SKM-1 treated with dmso at 0.1 percent for 144 hours (cell line): ENCODE results near the gene ZNF185.

Source experiments
- DNase-seq: peaks from one replicate; lab custom pipeline; 2025; ENCODE audit not compliant: unreplicated experiment; lab: John Stamatoyannopoulos, UW

ZNF185 gene

DNA sequence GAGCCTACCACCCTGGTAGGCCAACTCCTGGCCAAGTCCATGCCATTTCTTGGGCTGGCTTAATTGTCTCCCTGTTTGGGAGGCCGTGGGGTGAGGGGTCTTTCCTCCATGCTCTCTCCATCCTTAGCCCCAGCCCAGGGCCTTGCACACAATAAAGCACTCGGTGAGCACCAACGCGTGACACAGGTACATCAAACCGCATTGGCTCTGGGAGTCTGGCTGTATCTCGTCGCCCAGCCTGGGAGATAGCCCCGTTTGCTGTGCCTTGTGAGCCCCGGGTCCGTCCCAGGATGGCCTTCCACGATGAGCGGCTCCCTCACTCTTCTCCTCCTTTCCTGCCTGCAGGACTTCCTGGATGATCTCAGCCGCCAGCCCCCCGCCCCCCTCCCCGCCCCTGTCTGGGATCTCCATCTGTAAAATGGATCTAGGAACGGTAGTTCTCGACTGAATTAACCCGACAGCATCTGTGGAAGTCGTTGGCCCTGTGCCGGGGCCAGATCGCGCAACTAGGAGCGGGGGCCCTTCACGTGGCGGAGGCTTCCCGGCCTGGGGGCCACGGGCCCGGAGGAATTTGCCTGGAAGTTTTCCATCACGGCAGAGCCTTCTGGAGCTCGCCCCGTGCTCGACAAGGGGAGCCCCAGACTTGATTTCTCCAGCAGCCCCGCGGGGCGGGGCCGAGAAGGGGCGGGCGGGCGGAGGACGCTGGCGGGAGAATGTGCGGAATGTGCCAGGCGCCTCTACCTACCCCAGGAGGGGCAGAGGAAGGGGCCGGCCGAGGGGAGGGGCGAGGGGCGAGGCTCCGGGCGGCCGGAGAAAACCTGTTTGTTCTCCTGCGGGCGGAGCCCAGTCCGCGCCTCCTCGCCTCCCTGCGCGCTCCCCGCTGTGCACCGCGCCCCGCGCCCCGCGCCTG is at the start of gene ZNF185:
Gene ZNF185, plus strand, starts transcription at position 846 of the 910 bp plus-strand sequence. CDS start 16,423 bp downstream, outside the sequence.
- no peak for DNase-seq

DNA sequence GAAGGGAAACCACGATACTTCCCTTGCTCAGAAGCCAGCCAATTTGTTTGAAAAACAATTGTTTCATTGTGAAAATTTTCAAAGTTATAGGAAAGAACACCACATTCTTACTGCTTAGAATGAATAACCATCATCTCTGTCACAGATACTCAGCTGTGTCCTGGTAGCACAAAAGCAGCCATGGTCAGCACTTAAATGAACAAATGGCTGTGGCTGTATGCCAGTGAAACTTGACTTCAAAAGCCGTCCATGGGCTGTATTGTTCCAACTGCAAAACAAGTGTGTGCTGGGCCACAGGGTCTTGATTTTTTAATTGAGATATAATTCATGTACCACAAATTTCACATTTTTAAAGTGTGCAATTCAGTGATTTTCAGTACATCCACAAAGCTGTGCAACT is 47.4 kb upstream of the ZNF185 start:
- DNase-seq = no peak

DNA sequence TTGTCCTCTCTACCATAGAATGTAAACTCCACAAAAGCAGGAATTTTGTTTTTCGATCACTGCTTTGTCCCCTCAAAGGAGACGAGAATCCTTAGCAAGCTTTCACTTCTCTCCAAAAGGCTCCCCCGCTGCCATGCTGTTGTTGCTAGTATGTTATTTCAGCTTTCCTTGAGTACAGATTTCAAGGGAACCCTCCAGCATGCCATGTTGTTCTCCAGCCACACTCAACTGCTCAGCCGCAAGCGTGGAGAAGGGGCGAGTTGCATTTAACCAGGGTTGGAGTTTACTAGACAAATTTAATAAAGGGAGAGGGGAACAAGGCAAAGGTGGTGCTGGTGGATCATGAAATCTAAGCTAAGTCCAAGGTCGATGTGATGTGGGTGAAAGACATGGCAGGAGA is 43.9 kb upstream of the ZNF185 start:
- DNase-seq = no peak

DNA sequence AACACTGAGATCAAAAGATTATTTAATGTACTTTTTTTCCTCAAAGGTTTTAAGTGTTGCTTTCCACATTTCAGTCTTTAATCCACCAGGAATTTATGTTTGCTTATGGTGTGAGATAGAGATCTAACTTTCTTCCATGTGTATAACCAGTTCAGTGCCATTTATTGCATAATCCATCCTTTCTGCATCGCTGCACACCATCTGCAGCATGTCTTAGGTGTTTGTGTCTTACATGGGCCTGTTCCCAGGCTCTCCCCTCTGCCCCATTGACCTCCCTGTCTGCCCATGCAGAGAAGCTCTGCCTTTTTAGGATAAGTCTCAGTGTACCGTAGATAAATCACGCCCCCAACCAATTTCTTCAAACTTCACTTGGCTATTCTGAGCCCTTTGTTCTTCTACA is 36.8 kb upstream of the ZNF185 start:
- no peak for DNase-seq

DNA sequence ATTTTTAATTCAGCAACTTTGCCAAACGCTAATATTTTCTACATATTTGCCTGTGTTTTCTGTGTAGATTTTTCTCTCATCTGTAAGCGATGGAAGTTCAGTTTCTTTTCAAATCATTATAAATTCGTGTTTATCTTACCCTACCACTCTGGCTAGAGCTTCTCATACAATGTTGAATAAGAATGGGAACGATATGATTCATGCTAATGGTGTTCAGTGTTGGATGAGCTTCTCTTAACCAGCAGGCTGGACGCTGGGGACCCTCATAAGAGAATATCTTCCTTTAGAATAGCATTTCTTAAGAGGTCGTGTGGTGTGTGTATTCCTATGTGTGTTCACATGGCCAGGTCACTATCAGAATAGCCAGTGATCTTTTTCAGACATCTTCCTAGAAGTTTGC is 36.0 kb upstream of the ZNF185 start:
- no peak for DNase-seq

DNA sequence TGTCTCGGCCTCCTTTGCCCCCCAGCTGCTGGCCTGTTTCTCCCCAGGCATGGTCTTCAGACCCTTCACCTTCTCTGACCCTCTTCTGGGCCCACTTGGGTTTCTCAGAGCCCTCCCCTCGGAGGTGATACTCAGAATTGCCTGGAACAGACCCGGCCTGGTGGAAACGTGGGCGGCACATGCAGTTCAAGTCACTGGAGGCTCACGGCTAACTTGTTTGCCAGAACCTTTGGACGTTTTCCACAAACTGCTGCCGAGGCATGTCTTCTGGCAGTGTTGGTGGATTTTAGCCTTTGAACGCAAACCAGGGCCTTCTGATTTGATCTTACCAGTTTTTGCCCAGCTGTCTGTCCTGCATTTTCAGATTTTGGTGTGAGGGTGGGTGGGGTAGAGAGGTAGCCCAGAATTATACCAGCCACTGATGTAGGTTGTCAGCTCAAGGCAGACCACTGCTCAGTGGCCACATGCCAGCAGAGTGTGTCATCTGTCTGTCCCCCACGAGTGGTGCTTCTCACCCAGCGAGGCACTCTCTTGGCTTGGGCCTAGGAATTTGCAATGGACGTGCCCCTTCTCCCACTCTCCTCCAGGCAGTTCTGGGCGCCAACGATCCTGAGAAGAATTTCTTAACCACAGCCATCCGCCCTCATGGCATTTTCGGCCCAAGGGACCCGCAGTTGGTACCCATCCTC is 32.5 kb upstream of the ZNF185 start:
- no peak for DNase-seq

DNA sequence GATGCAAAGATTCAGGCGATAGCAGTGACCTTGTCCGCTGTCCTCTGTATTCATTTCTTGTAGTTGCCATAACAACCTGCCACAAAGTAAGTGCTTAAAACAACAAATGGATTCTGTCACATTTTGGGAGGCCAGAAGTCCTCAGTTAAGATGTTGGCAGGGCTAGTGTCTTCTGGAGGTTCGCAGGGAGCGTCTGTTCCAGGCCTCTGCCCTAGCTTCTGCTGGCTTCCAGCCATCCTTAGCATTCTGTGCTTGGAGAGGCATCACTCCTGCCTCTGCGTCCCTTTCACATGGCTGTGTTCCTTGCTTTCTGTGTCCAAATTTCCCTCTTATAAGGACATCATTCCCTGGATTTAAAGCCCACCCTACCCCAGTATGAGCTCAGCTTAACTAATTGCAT is 31.5 kb upstream of the ZNF185 start:
- no peak for DNase-seq

DNA sequence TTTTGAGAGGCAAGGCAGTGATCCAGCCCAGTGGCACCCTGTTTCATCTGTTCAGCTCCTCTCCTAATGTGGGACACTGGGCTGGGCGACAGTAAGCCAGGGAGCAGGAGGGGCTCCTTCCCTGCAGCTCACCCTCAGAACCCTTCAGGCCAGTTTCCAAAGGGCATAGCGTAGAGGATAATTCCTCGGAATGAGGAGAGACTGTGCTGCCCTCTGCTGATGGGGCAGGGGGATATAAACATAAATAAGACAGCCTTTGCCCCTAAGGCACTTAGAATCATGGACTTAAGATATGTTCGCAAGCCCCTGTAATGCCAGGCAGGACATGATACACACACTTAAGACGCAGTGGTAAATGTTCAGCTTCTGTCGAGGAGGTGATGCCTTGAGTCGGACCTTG is 27.9 kb upstream of the ZNF185 start:
- DNase-seq = no peak

DNA sequence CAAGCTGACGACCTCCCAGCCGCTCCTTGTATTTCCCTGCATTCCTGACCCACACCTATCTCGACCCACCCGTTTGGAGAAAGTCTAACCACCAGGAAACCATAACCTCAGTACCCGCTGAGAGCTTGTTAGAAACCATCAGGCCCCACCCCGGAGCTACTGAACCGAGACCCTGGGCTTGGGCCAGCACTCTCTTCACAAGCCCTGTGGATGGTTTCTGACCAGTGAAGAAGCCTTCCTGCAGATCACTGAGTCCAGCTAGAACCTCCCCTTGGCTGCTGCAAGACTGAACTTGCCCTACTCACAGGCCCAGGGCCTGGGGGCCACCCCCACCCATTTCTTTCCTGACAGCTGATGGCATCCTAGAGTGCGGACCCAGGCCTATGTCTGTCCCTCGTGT is 26.6 kb upstream of the ZNF185 start:
- DNase-seq = no peak

DNA sequence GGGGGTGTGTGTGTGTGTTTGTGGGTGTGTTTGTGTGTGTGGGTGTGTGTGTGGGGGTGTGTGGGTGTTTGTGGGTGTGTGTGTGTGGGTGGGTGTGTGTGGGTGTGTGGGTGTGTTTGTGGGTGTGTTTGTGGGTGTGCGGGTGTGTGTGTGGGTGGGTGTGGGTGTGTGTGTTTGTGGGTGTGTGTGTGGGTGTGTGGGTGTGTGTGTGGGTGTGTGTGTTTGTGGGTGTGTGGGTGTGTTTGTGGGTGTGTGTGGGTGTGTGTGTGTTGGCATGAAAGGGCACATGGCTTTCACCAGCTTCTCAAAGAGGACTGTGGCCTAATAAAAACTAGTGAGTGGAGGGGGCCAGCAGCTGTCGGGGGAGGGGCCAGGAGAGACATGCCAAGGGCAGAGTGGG is 25.3 kb upstream of the ZNF185 start:
- DNase-seq = no peak

DNA sequence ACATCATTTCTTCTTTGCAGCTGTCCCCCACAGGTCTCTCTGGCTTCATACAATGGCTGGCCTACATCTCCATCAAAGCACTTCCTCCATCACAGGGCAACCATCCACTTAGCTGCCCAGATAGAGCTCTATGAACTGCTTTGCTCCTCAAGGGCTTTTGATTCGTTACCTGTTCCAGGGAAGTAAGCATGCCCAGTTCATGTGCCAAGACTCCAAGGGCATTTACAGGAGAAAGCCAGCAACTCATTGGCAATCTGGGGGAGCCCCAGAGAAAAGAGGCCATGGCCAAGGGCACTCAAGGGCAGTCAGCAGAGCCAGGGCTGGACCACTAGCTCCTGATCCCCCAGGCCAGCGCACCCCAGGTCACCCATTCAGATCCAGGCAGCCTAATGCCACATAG is 24.5 kb upstream of the ZNF185 start:
- no peak for DNase-seq

DNA sequence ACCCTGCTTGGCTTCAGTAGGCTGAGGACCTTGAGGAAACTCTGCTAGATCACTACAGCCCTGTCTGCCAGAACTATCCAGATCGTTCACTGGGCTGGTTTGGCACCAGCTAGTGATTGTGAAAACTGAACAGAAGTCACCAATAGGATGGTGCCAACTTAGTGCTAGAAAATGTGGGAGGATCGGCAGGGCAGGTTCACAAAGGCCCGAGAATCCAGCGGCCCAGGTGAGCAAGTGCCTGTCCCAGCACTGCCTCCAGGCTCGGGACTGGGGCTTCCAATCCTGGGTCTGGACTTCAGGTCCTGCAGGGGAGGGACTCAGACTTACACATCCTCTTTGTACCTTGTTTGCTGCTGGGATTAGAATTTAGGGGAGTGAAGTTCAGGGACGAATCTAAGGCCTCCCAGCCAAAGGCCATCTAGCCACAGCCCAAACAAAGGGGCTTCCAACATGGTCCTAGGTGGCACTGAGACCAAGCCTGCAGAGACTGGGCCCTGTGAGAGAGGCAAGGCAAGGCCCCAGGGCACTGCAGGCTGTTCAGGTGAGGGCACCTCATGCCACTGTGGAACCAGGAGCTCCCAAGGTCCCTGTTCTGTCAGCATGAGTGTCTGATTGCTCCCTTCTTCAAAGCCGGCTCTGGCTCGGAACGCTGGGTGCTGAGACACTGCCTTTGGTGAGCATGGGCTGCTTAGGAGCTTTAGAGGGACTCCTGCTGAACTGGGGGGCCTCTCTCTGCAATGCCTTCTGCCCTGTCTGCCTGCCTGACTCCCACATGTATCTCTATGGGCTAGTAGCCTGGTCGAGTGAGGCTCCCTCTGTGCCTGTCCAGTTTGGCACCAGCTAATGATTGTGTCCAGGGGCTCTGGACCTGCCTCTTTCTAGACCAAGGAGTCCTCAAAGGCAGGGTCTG is 20.7 kb upstream of the ZNF185 start:
- no peak for DNase-seq

DNA sequence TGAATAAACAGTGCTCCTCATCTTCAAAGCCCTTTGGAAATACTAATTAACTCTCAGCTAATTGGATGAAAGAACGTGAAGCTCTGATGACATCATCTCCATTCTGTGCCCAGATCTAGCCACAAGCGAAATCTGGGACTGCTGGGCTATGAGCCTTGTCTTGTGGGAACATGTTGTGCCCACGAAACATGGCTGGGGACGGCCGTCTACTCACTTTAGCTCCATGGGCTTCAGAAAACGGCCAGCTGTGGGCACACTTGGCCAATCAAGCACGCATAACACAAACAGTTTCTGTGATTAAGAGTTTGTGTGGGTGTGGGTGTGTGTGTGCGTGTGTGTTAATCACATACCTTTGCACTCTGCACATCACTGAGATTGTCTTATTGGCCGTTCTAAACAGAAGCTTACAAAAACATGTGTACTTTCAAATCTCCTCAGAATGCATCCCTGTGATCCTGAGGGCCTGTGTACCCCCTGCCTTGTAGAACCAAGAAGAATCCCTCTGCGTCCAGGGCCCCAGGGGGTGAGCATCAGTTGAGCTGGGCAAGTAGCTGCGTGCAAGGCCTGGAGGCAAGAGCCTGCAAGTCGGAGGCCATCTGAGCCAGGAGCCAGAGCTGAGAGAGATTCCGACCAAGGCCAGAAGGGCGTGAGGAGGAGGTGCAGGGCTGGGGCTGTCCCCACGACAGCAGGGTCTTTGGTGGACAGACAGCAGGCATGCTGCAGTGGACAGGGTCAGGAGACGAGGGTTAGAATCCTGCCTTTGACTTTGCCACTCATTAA is 18.7 kb upstream of the ZNF185 start:
- no peak for DNase-seq

DNA sequence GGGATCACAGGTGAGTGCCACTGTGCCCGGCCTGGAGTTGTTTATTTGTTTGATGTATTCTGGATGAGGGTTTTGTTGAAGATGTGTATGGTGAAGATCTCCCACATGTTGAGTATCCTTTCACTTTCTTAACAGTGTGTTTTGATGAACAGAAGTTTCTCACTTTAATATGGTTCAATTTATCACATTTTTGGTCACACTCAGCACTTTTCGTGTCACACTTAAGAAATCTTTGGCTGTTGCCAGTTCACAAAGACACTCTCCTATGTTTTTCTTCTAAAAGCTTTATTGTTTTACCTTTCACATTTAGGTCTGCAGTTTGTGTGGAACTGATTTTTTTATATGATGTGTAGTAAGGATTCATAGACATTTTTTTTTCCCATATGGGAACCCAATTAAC is 16.6 kb upstream of the ZNF185 start:
- no peak for DNase-seq

DNA sequence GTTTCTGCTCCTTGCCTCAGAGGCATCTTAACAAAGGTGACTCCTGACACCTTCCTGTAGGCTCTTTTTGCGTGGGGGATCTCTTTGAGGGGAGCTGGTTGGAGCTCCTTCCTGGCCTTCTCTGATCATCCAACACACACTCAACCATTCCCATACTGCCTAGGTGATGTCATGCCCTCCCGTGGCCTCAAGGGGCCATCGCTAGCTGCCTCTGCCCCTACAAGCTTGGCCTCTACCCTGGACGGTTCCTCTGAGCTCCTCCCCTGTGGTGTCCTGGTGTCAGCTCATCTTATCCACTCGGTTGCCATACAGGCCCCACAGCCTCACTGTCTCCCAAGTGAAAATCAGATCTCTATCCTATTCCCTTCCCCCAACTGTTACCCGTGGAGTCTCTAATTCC is 13.7 kb upstream of the ZNF185 start:
- DNase-seq = no peak

DNA sequence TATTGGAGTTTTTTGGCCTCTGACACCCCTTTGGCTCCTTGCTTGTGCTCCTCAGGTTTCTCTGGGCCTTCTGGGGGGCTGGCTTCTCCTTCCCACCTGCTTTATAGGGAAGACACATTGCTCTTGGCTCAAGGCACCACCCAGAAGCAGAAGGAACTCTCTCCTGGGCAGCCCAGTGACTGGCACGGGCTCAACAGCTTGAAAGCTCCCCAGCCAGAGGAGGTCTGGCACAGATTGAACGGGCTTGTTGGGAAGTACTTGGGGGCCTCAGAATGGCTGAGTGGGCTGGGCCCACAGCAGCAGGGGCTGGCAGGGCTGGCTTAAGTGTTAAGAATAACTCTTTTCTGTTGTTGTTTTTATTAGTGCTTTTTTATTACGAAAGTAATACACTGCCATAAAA is 11.2 kb upstream of the ZNF185 start:
- DNase-seq = no peak

DNA sequence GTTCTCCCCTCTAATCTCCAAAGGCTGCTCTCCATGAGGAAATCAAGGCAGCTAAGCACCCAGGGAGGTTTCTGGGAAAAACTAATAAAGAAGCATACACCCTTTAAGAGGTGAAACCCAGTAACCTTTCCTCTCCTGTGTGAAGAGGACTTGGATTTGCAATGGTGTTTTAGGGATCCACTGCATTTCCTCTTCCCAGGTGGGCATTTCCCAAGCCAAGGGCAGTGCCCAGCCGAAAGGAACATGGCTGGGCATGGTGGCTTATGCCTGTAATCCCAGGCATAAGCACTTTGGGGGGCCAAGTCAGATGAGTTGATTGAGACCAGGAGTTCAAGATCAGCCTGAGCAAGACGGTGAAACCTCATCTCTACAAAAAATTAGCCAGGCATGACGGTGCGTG is 5.4 kb upstream of the ZNF185 start:
- no peak for DNase-seq

DNA sequence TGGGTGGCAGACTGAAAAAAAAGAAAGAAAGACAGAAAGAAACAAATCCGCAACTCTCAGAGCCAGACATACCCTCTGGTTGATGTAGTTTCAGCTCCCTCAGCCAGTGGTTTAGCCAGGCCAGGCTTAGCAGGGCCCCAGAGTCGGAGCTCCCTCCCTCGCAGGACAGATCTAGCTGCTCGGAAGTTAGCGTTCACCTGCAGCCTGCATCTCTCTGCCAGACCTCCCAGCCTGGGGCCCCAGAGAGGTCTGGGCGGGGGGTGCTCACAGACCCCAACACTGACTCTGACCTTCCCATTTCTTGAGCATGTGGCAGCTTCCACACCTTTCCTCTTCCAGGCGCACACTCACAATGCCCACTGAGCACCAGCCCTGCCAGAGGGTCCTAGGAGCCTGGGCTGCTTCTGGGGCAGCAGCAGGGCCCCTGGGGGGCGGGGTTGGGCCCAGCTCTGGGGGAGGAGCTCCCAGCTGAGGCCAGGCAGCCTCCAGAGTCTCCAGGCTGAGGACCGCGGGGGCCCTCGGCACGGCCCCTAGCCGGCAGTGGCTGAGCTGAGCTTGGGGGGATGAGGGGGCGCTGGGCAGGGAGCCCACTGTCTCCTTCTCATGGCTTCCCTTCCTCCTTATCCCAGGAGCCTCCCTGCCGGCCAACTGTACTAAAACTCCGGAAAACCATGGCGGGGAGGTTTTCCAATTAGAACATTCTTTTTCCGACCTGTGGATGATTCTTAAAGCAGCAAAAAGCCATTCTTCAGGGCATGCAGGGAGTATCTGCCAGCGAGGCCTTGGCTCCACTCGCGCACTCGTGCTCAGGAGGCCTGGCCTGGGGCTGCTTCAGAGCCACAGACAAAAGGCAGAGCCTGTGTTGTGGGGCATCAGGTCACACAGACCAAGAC is 4.6 kb upstream of the ZNF185 start:
- DNase-seq = no peak

DNA sequence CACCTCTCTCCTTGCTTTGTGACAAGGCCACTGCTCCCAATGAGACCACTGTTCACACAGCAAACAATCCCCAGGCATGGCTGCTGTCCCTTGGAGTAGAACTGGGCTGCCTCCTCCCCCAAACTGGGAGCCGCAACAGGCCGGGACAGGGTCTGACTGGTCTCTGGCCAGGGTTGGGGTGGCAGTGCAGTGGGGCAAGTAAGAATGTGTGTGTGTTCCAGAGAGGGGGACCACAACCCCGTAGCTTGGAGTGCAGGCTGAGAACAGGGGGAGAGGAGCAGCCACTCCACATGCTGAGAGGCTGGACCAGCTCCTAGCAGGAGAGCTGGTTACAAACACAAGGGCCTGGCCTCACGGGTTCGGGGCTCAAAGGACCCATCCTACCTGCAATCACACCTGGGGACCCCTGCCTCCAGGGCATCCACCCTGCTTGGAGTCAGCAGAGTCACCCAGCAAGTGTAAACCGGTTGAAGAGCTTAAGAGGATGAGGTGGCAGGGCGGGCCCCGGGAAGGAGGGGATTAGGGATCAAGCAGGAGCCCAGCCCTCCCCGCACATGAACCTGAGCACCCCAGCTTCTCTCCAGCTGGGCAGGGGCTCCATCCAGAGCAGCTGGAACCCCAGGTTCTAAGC is 3.8 kb upstream of the ZNF185 start:
- DNase-seq = no peak
